CD4-positive, alpha-beta T cell (primary cell): ENCODE measurements around the gene AFDN. TPM values are rescaled to one million over a fixed set of nuclear protein-coding genes. Genes with fewer than 3 reads are reported as not detected.

ENCODE experiments used
- ATAC-seq: fragments of 200-7000 bp; cut with Tn5 transposase; one replicate; pipeline ENCODE4 v1.10.0; 2022; ENCODE audit warnings: mild to moderate bottlenecking; ENCODE audit not compliant: poor library complexity
- CTCF ChIA-PET: fragments of 350-600 bp; sonication (Branson Sonifier 250); formaldehyde crosslinking; loops from one replicate; lab custom pipeline; 2021; ENCODE audit warnings: antibody characterized with exemption, inconsistent platforms; lab: Charles Lee
- POLR2A ChIA-PET: fragments of 350-600 bp; sonication (Branson Sonifier 250); formaldehyde crosslinking; loops from one replicate; lab custom pipeline; 2021; ENCODE audit warnings: antibody characterized with exemption, inconsistent platforms; lab: Charles Lee
- DNase-seq, 14 experiments: peaks; one replicate each; pipeline ENCODE4 v3.0.0-alpha.2; 2013 to 2020; ENCODE audit warnings: mixed read lengths in 2 of 14
- H3K27ac ChIP-seq, 2 donors: one replicate each; pipeline versions ENCODE4 v1.5.1 to v1.7.0; 2013; ENCODE audit warnings: low read length in 2 of 2, low read depth in 1 of 2, mild to moderate bottlenecking in 1 of 2
- H3K27me3 ChIP-seq, 2 experiments: 1 replicate in 1 of 2; 2 replicates in 1 of 2; pipeline versions ENCODE4 v1.6.1 to v1.7.0; 2013; ENCODE audit warnings: low read length in 2 of 2, control low read depth in 1 of 2, mild to moderate bottlenecking in 1 of 2, moderate library complexity in 1 of 2; ENCODE audit not compliant: insufficient read depth in 2 of 2, control insufficient read depth in 1 of 2
- H3K36me3 ChIP-seq: one replicate; pipeline ENCODE4 v1.6.1; 2013; ENCODE audit warnings: low read length, control low read depth; ENCODE audit not compliant: insufficient read depth
- H3K4me1 ChIP-seq: one replicate; pipeline ENCODE4 v1.6.1; 2013; ENCODE audit warnings: low read length, control low read depth; ENCODE audit not compliant: insufficient read depth
- H3K4me3 ChIP-seq: one replicate; pipeline ENCODE4 v1.5.1; 2013; ENCODE audit warnings: mild to moderate bottlenecking, low read length, moderate library complexity
- H3K9me3 ChIP-seq, 2 experiments: 1 replicate in 1 of 2; 2 replicates in 1 of 2; pipeline versions ENCODE4 v1.6.1 to v1.7.0; 2013; ENCODE audit warnings: low read length in 2 of 2, mild to moderate bottlenecking in 2 of 2, control low read depth in 1 of 2, moderate library complexity in 1 of 2; ENCODE audit not compliant: control insufficient read depth in 1 of 2, insufficient read depth in 1 of 2
- H3K27ac Mint-ChIP-seq: one replicate; pipeline ENCODE4 v1.8.0; 2020; ENCODE audit warnings: mixed read lengths
- H3K27me3 Mint-ChIP-seq: one replicate; pipeline ENCODE4 v1.8.0; 2021; ENCODE audit warnings: mixed read lengths
- H3K36me3 Mint-ChIP-seq: one replicate; pipeline ENCODE4 v1.8.0; 2021; ENCODE audit warnings: low read depth, mixed read lengths
- H3K4me1 Mint-ChIP-seq: one replicate; pipeline ENCODE4 v1.8.0; 2021; ENCODE audit warnings: low read depth, mixed read lengths
- H3K4me3 Mint-ChIP-seq: one replicate; pipeline ENCODE4 v1.8.0; 2020; ENCODE audit warnings: mild to moderate bottlenecking, mixed read lengths
- H3K9me3 Mint-ChIP-seq: one replicate; pipeline ENCODE4 v1.8.0; 2020; ENCODE audit warnings: mixed read lengths
- CTCF ChIP-seq: fragments of 200-600 bp; IDR thresholded peaks from one replicate; pipeline ENCODE4 v1.8.0; 2022; ENCODE audit warnings: antibody characterized with exemption, mild to moderate bottlenecking
- intact Hi-C, 2 experiments: fragments of 100-400 bp; cut with DNase I in 1 of 2; cut with micrococcal nuclease in 1 of 2; formaldehyde crosslinking; loops; one replicate each; pipeline versions ENCODE4 v1.15.1 to v1.9.0; 2023 to 2025; cut with DNase I, micrococcal nuclease
- total RNA-seq, 174 experiments: library from RNA in 2 of 174; stranded (reverse) in 2 of 174; gene quantifications; one replicate each; pipeline ENCODE4 v1.2.3 and lab custom pipeline; 2021 to 2026

AFDN gene
- total RNA-seq, 2 experiments from 2014 or later, result 9.1 to 10.2 TPM

GRCh38 chr6:167779993-167780655, 46.6 kb upstream of the AFDN start:
- ATAC-seq, result no peak
- Mint-ChIP-seq H3K27me3 (peaks cover 16% of the 10 kb centered on the region), H3K9me3 (no peaks in the 10 kb centered on the region), H3K36me3 (no peaks in the 10 kb centered on the region), H3K4me3 (no peak overlapping the region), H3K4me1 (no peaks in the 10 kb centered on the region), H3K27ac (no peak overlapping the region)
- Histone ChIP-seq H3K27me3 (no peaks in the 10 kb centered on the region), H3K4me1 (no peaks in the 10 kb centered on the region), H3K9me3 (no peaks in the 10 kb centered on the region), H3K27ac (no peak overlapping the region), H3K4me3 (no peak overlapping the region), H3K36me3 (no peaks in the 10 kb centered on the region)
- DNase-seq, result peak in 1 of 14 experiments; percentile 10
- no peak for TF ChIP-seq CTCF
- POLR2A ChIA-PET, result no interaction called here
- CTCF ChIA-PET, result no interaction called here
- intact Hi-C loops, result no loop called here

GRCh38 chr6:167781066-167781767, 45.5 kb upstream of the AFDN start:
- no peak for TF ChIP-seq CTCF
- POLR2A ChIA-PET, result no interaction called here
- peaks cover 16% of the 10 kb centered on the region for H3K27me3 Mint-ChIP-seq
- H3K27ac Mint-ChIP-seq, result no peak overlapping the region
- CTCF ChIA-PET, result no interaction called here
- Histone ChIP-seq H3K27me3 (no peaks in the 10 kb centered on the region), H3K9me3 (no peaks in the 10 kb centered on the region), H3K4me3 (no peak overlapping the region), H3K4me1 (no peaks in the 10 kb centered on the region), H3K36me3 (no peaks in the 10 kb centered on the region), H3K27ac (no peak overlapping the region)
- DNase-seq (peak in 1 of 14 experiments; percentile 7), ATAC-seq (no peak)
- H3K36me3 Mint-ChIP-seq, result no peaks in the 10 kb centered on the region
- no peaks in the 10 kb centered on the region for H3K9me3 Mint-ChIP-seq
- intact Hi-C loops, result no loop called here
- no peak overlapping the region for H3K4me3 Mint-ChIP-seq
- no peaks in the 10 kb centered on the region for H3K4me1 Mint-ChIP-seq

GRCh38 chr6:167781868-167782267, 44.8 kb upstream of the AFDN start:
- intact Hi-C loops, result no loop called here
- Histone ChIP-seq H3K27ac (no peak overlapping the region), H3K36me3 (no peaks in the 10 kb centered on the region), H3K4me1 (no peaks in the 10 kb centered on the region), H3K27me3 (no peaks in the 10 kb centered on the region), H3K9me3 (no peaks in the 10 kb centered on the region), H3K4me3 (no peak overlapping the region)
- TF ChIP-seq CTCF, result no peak
- H3K4me3 Mint-ChIP-seq, result no peak overlapping the region
- ChIA-PET CTCF (no interaction called here), POLR2A (no interaction called here)
- H3K27ac Mint-ChIP-seq, result no peak overlapping the region
- no peaks in the 10 kb centered on the region for H3K9me3 Mint-ChIP-seq
- no peak for ATAC-seq
- H3K4me1 Mint-ChIP-seq, result no peaks in the 10 kb centered on the region
- no peaks in the 10 kb centered on the region for H3K36me3 Mint-ChIP-seq
- no peak for DNase-seq
- H3K27me3 Mint-ChIP-seq, result peaks cover 16% of the 10 kb centered on the region
